Loucy (cell line): Measurements from ENCODE around the gene WIZ.

Source experiments
- H2AFZ ChIP-seq: fragments of 200-600 bp; sonication (generic); 2 replicates; pipeline ENCODE4 v1.6.0; 2016; ENCODE audit warnings: antibody characterized with exemption, mild to moderate bottlenecking, low read length, moderate library complexity
- H3F3A ChIP-seq: fragments of 200-600 bp; 2 replicates; pipeline ENCODE4 v1.6.0; 2016; ENCODE audit warnings: antibody characterized with exemption, low read depth, mild to moderate bottlenecking
- H3K27me3 ChIP-seq: fragments of 200-600 bp; sonication (generic); 2 replicates; pipeline ENCODE4 v1.6.1; 2014; ENCODE audit warnings: low read length, mild to moderate bottlenecking; ENCODE audit not compliant: insufficient read depth, poor library complexity, severe bottlenecking
- H3K36me3 ChIP-seq: fragments of 200-600 bp; sonication (generic); 2 replicates; pipeline ENCODE4 v1.6.1; 2016; ENCODE audit warnings: low read length; ENCODE audit not compliant: insufficient read depth
- H3K4me1 ChIP-seq: fragments of 200-600 bp; sonication (generic); 2 replicates; pipeline ENCODE4 v1.5.1; 2014; ENCODE audit warnings: low read length, mild to moderate bottlenecking; ENCODE audit not compliant: insufficient read depth, poor library complexity, severe bottlenecking
- H3K4me2 ChIP-seq: fragments of 200-600 bp; sonication (generic); 2 replicates; pipeline ENCODE4 v1.6.0; 2014; ENCODE audit warnings: antibody characterized with exemption, low read length, low read depth, mild to moderate bottlenecking; ENCODE audit not compliant: poor library complexity, severe bottlenecking
- H3K4me3 ChIP-seq: fragments of 200-600 bp; sonication (generic); 2 replicates; pipeline ENCODE4 v1.5.1; 2014; ENCODE audit warnings: low read length, mild to moderate bottlenecking, mixed read lengths; ENCODE audit not compliant: poor library complexity, severe bottlenecking
- H3K79me2 ChIP-seq: fragments of 200-600 bp; sonication (generic); 2 replicates; pipeline ENCODE4 v1.6.1; 2014; ENCODE audit warnings: low read length; ENCODE audit not compliant: insufficient read depth
- H3K9ac ChIP-seq: fragments of 200-600 bp; sonication (generic); 2 replicates; pipeline ENCODE4 v1.6.0; 2014; ENCODE audit warnings: mild to moderate bottlenecking, low read depth, low read length, moderate library complexity; ENCODE audit not compliant: poor library complexity, severe bottlenecking
- H3K9me2 ChIP-seq: fragments of 200-600 bp; sonication (generic); replicated peaks from 2 replicates; pipeline ENCODE4 v1.6.1; 2016; ENCODE audit warnings: low read depth, low read length, mixed read lengths
- H3K9me3 ChIP-seq: fragments of 200-600 bp; sonication (generic); 2 replicates; pipeline ENCODE4 v1.6.1; 2014; ENCODE audit warnings: mild to moderate bottlenecking, antibody characterized with exemption, low read length, low read depth; ENCODE audit not compliant: insufficient read depth
- H4K20me1 ChIP-seq: fragments of 200-600 bp; sonication (generic); 2 replicates; pipeline ENCODE4 v1.6.0; 2014; ENCODE audit warnings: antibody characterized with exemption, low read length, mild to moderate bottlenecking; ENCODE audit not compliant: insufficient read depth, poor library complexity, severe bottlenecking
- EZH2phosphoT487 ChIP-seq: fragments of 200-600 bp; IDR thresholded peaks from 2 replicates; pipeline ENCODE4 v1.6.1; 2018; ENCODE audit warnings: antibody characterized with exemption, mild to moderate bottlenecking, moderate library complexity, borderline replicate concordance
- TF ChIP-seq, protein P1 (sequence below): fragments of 200-600 bp; sonication (generic); conservative IDR thresholded peaks from 2 replicates; pipeline ENCODE4 v1.5.1; 2014; ENCODE audit warnings: mild to moderate bottlenecking, antibody characterized with exemption, low read length

The WIZ gene

DNA sequence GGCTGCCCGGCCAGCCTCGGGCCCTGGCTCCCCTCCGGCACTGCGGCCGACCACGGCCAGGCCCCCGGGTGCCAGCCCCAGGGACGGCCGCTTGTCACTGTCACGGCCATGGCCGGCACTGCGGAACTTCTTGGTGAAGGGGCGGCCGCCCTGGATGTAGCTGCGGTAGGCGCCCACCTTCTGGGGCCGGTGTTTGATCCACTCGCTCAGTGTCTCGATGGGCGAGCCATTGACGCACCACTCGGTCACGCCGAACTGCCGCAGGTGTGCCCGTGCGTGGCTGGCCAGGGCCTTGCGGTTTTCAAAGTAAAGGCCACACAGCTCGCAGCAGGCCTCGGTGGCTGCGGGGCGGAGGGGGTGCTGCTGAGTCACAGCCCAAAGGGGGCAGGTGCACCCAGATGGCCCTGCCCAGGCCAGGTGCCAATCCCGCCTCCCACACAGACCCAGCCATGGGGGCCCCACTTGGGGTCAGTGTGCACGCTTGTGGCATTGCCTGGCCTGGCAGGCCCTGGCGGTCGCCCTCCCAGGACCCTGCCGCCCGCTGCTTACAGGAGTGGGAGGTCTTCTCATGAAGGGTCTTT lies 25.0 kb downstream of the WIZ start:
- Histone ChIP-seq H2AFZ (no peak overlapping the region), H3K4me1 (no peaks in the 10 kb centered on the region), H3F3A (no peaks in the 10 kb centered on the region), H3K79me2 (peaks cover 21% of the 10 kb centered on the region; the same call in 1 of the 2 replicates), H3K36me3 (peaks cover 63% of the 10 kb centered on the region; the same call in 1 of the 2 replicates), H3K4me2 (no peak overlapping the region), H3K4me3 (no peak overlapping the region), H3K9me2 (no peaks in the 10 kb centered on the region), H3K27me3 (no peaks in the 10 kb centered on the region), H3K9ac (no peak overlapping the region), H4K20me1 (peaks cover 10% of the 10 kb centered on the region), H3K9me3 (no peaks in the 10 kb centered on the region)
- TF ChIP-seq EZH2phosphoT487 = no peak
- TF ChIP-seq, protein P1, sequence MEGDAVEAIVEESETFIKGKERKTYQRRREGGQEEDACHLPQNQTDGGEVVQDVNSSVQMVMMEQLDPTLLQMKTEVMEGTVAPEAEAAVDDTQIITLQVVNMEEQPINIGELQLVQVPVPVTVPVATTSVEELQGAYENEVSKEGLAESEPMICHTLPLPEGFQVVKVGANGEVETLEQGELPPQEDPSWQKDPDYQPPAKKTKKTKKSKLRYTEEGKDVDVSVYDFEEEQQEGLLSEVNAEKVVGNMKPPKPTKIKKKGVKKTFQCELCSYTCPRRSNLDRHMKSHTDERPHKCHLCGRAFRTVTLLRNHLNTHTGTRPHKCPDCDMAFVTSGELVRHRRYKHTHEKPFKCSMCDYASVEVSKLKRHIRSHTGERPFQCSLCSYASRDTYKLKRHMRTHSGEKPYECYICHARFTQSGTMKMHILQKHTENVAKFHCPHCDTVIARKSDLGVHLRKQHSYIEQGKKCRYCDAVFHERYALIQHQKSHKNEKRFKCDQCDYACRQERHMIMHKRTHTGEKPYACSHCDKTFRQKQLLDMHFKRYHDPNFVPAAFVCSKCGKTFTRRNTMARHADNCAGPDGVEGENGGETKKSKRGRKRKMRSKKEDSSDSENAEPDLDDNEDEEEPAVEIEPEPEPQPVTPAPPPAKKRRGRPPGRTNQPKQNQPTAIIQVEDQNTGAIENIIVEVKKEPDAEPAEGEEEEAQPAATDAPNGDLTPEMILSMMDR = no peak

DNA sequence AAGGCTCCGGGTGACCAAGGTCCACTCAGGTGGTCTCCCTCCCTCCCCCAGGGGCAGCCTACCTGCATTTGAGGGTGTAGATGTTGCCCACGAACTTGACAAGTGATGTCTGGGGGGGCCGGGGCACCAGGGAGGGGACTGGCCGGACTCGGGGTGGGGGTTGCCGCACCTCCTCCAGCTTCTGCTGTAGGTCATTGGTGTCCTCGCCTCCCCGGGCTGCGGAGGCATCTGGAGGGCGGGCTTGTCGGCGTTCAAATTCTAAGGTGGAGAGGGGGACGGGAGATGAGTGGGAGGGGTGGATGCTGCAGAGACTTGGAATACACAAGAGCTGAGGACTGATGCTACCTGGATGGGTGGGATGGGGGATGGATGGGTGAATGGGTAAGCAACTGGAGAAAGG lies 25.6 kb downstream of the WIZ start:
- no peak overlapping the region for H2AFZ ChIP-seq
- peaks cover 5% of the 10 kb centered on the region for H4K20me1 ChIP-seq
- no peak for TF ChIP-seq EZH2phosphoT487
- TF ChIP-seq, protein P1 = no peak
- H3K4me1 ChIP-seq = no peaks in the 10 kb centered on the region
- H3K4me2 ChIP-seq = no peak overlapping the region
- H3K9me2 ChIP-seq = no peaks in the 10 kb centered on the region
- H3K9ac ChIP-seq = no peak overlapping the region
- peaks cover 63% of the 10 kb centered on the region; the same call in 1 of the 2 replicates for H3K36me3 ChIP-seq
- H3K9me3 ChIP-seq = no peaks in the 10 kb centered on the region
- peaks cover 15% of the 10 kb centered on the region; the same call in 1 of the 2 replicates for H3K79me2 ChIP-seq
- H3K27me3 ChIP-seq = no peaks in the 10 kb centered on the region
- no peaks in the 10 kb centered on the region for H3F3A ChIP-seq
- no peak overlapping the region for H3K4me3 ChIP-seq

DNA sequence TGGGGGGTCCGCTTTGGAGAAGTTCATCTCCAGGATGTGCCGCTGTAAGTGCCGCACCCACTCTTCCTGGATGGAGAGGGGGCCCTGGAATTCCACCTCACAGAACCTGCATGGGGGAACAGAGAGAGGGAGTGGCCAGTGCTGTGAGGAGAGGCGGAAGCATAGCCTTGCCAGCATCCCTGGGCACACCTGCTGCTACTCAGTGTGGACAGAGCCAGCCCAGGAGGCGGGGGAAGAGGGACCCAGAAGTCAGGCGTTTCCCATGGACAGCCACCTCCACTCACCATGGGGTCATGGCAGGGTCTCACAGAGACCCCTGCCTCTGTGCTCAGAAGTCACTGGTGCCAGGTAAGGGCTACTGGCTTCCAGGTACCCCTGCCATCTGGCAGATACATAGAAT lies 26.6 kb downstream of the WIZ start:
- Histone ChIP-seq H3K27me3 (peaks cover 4% of the 10 kb centered on the region), H3K4me3 (no peak overlapping the region), H3K4me1 (no peaks in the 10 kb centered on the region), H3K9me3 (no peaks in the 10 kb centered on the region), H3F3A (no peaks in the 10 kb centered on the region), H2AFZ (no peak overlapping the region), H3K9me2 (no peaks in the 10 kb centered on the region), H3K36me3 (peaks cover 59% of the 10 kb centered on the region; the same call in 1 of the 2 replicates), H4K20me1 (peaks cover 6% of the 10 kb centered on the region), H3K4me2 (no peak overlapping the region), H3K9ac (no peak overlapping the region), H3K79me2 (peaks cover 11% of the 10 kb centered on the region)
- TF ChIP-seq, protein P1 = no peak
- TF ChIP-seq EZH2phosphoT487 = no peak
